Measurements from ENCODE around the gene AGAP2.

The AGAP2 gene

DNA sequence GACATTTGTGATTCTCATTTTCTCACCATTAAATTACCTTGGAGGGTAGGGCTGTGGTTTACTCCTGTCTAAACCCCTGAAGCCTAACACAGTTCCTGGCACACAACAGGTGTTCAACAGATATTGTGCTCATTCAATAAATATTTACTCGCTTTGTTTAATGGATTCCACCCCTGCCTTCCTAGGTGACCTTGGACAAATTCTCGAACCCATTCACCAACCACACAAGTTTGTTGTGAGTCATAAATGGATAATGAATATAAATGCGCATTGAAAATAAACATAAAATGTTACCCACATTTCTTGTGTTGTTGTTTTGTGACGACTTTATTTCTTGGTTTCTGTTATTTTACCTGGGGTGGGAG, 43.7 kb upstream of the AGAP2 start:
- H3K27ac ChIP-seq, result peak overlapping the region; percentile 42

DNA sequence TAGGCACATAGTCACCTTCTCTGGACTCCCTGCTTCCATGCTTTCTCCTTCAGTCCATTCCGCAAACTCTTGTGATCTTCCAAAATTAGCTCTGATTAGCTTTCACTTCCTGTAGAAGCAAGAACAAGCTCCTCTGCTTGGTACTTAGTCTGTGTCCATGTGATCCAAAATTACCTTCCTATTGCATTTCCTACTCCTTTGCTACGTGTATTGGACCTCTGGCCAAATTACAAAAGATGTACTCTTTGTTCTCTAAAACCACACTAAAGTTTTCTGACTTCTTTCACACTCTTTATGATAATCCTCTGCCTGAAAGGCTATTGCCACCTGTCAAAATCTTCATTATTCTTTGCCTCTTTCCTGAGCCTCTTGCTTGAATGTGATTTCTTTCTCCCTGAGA, 43.3 kb upstream of the AGAP2 start:
- no peak overlapping the region for H3K27ac ChIP-seq
- no peak overlapping the region for H3K9ac ChIP-seq

More for the DNA sequence above, 43.7 kb upstream of the AGAP2 start:
- no peaks in the 10 kb centered on the region for H3K36me3 ChIP-seq (ENCODE audit: control insufficient read depth, insufficient read depth, low read length)
- TF ChIP-seq, protein P1, sequence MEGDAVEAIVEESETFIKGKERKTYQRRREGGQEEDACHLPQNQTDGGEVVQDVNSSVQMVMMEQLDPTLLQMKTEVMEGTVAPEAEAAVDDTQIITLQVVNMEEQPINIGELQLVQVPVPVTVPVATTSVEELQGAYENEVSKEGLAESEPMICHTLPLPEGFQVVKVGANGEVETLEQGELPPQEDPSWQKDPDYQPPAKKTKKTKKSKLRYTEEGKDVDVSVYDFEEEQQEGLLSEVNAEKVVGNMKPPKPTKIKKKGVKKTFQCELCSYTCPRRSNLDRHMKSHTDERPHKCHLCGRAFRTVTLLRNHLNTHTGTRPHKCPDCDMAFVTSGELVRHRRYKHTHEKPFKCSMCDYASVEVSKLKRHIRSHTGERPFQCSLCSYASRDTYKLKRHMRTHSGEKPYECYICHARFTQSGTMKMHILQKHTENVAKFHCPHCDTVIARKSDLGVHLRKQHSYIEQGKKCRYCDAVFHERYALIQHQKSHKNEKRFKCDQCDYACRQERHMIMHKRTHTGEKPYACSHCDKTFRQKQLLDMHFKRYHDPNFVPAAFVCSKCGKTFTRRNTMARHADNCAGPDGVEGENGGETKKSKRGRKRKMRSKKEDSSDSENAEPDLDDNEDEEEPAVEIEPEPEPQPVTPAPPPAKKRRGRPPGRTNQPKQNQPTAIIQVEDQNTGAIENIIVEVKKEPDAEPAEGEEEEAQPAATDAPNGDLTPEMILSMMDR (IDR thresholded peaks at IDR 0.05), result no peak
- H3K27me3 ChIP-seq (ENCODE audit: control insufficient read depth, insufficient read depth, low read length), result no peaks in the 10 kb centered on the region
- H3K4me1 ChIP-seq, result peaks cover 9% of the 10 kb centered on the region
- no peak overlapping the region for H3K9ac ChIP-seq
- no peaks in the 10 kb centered on the region for H3K9me3 ChIP-seq (ENCODE audit: control insufficient read depth, low read length)
- peaks cover 14% of the 10 kb centered on the region for H3K79me2 ChIP-seq
- H3K4me2 ChIP-seq (ENCODE audit: low read length), result no peak overlapping the region
- peak overlapping the region; percentile 84 for H3K4me3 ChIP-seq (ENCODE audit: low read depth, low read length)
- peak overlapping the region; percentile 92 for H2AFZ ChIP-seq

DNA sequence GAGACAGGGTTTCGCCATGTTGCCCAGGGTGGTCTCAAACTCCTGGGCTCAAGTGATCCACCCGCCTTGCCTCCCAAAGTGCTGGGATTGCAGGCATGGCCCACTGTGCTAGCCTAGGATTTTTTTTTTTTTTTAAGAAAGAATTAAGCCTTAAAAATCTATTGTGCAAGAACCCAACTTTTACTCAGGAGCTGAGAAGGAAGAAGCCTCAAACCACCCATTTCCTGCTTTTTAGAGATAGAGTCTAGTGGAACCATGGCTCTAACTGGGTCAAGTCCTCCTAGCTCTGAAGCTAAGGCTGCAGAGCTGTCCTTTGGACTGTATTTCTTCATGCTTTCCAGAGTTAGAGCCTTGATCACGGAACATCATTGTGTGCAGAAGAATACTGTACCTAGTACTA, 42.7 kb upstream of the AGAP2 start:
- no peak overlapping the region for H3K9ac ChIP-seq
- H3K4me2 ChIP-seq (ENCODE audit: low read length), result no peak overlapping the region
- no peaks in the 10 kb centered on the region for H3K36me3 ChIP-seq (ENCODE audit: control insufficient read depth, insufficient read depth, low read length)
- H3K79me2 ChIP-seq, result peaks cover 14% of the 10 kb centered on the region
- no peak overlapping the region for H2AFZ ChIP-seq
- H3K4me3 ChIP-seq (ENCODE audit: low read depth, low read length), result no peak overlapping the region
- H3K9me3 ChIP-seq (ENCODE audit: control insufficient read depth, low read length), result no peaks in the 10 kb centered on the region
- H3K4me1 ChIP-seq, result peaks cover 9% of the 10 kb centered on the region
- TF ChIP-seq, protein P1 (IDR thresholded peaks at IDR 0.05), result no peak
- no peaks in the 10 kb centered on the region for H3K27me3 ChIP-seq (ENCODE audit: control insufficient read depth, insufficient read depth, low read length)
- H3K27ac ChIP-seq, result no peak overlapping the region

More for the DNA sequence above, 43.3 kb upstream of the AGAP2 start:
- no peaks in the 10 kb centered on the region for H3K36me3 ChIP-seq (ENCODE audit: control insufficient read depth, insufficient read depth, low read length)
- H3K27me3 ChIP-seq (ENCODE audit: control insufficient read depth, insufficient read depth, low read length), result no peaks in the 10 kb centered on the region
- peaks cover 9% of the 10 kb centered on the region for H3K4me1 ChIP-seq
- TF ChIP-seq, protein P1 (IDR thresholded peaks at IDR 0.05), result no peak
- peaks cover 14% of the 10 kb centered on the region for H3K79me2 ChIP-seq
- H3K9me3 ChIP-seq (ENCODE audit: control insufficient read depth, low read length), result no peaks in the 10 kb centered on the region
- no peak overlapping the region for H2AFZ ChIP-seq
- H3K4me3 ChIP-seq (ENCODE audit: low read depth, low read length), result no peak overlapping the region
- no peak overlapping the region for H3K4me2 ChIP-seq (ENCODE audit: low read length)

DNA sequence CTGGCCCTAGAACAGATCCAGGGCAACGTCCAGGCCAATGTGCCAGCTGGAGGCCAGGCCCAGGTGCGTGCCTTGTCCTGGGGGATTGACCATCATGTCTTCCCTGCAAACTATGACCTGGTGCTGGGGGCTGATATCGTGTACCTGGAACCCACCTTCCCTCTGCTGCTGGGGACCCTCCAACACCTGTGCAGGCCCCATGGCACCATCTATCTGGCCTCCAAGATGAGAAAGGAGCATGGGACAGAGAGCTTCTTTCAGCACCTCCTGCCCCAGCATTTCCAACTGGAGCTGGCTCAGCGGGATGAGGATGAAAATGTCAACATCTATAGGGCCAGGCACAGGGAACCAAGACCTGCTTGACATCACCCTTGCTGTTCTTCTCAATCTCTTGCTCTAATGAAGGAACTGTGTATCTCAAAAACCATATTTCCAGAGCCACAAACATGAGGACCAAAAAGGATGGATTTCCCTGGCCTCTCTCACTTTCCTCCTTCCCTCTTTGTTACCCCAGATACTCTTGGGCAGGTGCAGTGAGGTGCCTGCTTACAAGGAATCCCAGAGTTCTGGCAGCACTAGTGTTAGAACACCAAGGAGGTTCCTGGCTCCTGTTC, 41.8 kb upstream of the AGAP2 start:
- peaks cover 9% of the 10 kb centered on the region for H3K4me1 ChIP-seq
- H3K4me3 ChIP-seq (ENCODE audit: low read depth, low read length), result no peak overlapping the region
- H3K79me2 ChIP-seq, result peaks cover 14% of the 10 kb centered on the region
- no peaks in the 10 kb centered on the region for H3K9me3 ChIP-seq (ENCODE audit: control insufficient read depth, low read length)
- H3K36me3 ChIP-seq (ENCODE audit: control insufficient read depth, insufficient read depth, low read length), result no peaks in the 10 kb centered on the region
- no peak overlapping the region for H3K4me2 ChIP-seq (ENCODE audit: low read length)
- TF ChIP-seq, protein P1 (IDR thresholded peaks at IDR 0.05), result no peak
- H3K9ac ChIP-seq, result no peak overlapping the region
- H3K27me3 ChIP-seq (ENCODE audit: control insufficient read depth, insufficient read depth, low read length), result no peaks in the 10 kb centered on the region
- H3K27ac ChIP-seq, result no peak overlapping the region
- no peak overlapping the region for H2AFZ ChIP-seq

DNA sequence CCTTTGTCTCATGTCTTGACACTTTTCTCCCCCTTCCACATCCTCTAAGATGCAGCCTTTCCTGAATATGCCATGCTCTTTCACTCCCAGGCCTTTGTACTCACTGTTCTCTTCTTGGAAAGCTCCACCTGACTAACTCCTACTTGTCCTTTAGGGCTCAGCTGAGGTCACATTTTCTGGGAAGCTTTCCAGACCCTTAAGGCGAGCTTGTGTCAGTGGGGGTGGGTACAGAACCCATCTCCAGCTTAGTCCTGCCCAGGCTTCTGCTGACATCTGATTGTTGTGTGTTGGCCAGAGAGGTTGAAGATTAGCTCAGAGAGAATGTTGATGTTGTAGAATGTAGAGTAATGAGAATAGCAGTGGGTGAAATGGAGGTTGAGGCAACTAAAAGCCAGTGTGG, 41.2 kb upstream of the AGAP2 start:
- no peaks in the 10 kb centered on the region for H3K36me3 ChIP-seq (ENCODE audit: control insufficient read depth, insufficient read depth, low read length)
- H3K27ac ChIP-seq, result no peak overlapping the region
- peaks cover 9% of the 10 kb centered on the region for H3K4me1 ChIP-seq
- no peak overlapping the region for H3K4me3 ChIP-seq (ENCODE audit: low read depth, low read length)
- no peaks in the 10 kb centered on the region for H3K9me3 ChIP-seq (ENCODE audit: control insufficient read depth, low read length)
- TF ChIP-seq, protein P1 (IDR thresholded peaks at IDR 0.05), result no peak
- no peaks in the 10 kb centered on the region for H3K27me3 ChIP-seq (ENCODE audit: control insufficient read depth, insufficient read depth, low read length)
- no peak overlapping the region for H3K4me2 ChIP-seq (ENCODE audit: low read length)
- H3K79me2 ChIP-seq, result peaks cover 14% of the 10 kb centered on the region
- H2AFZ ChIP-seq, result no peak overlapping the region
- H3K9ac ChIP-seq, result no peak overlapping the region
